ENCODE measurements around the gene NAGLU. TPM values are rescaled to one million over a fixed set of nuclear protein-coding genes. Genes with fewer than 3 reads are reported as not detected.

NAGLU gene
- total and polyA plus RNA-seq, 2 of the 13 experiments (the other 11 are each of a cell fraction or from before 2014, with no cell fraction given), result 28.2 to 40.1 TPM

DNA sequence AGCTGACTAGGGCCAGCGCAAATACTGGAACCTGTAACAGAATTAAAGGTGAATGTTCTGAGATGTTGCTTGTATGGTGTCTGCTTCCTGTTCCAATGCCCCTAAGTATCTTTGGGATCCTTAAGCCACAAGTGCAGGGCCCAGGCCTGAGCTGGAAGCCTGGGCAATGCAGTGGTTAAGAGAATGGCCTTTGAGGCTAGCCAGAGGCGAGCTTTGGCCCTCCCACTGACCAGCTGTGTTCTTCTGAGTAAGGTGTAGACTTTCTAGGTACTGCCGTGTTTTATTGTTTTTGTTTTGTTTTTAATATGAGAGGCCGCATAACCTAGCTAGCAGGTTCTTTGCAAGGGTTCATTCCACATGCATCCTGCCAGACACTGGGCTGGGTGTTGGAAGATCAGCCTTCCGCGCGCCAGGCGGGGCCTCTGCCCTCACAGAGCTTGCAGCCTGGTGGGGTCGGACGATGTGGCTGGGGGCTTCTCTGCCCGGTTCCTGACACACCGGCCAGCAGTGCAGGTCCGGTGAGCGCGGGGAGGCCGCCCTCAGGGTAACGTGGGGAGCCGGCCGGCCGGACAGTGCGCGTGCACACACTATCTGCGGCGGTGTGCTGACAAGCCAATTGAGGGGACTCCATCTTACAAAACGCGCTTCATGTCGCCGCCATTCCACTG lies 30.3 kb downstream of the NAGLU start (continued):
- TF ChIP-seq, protein P1, sequence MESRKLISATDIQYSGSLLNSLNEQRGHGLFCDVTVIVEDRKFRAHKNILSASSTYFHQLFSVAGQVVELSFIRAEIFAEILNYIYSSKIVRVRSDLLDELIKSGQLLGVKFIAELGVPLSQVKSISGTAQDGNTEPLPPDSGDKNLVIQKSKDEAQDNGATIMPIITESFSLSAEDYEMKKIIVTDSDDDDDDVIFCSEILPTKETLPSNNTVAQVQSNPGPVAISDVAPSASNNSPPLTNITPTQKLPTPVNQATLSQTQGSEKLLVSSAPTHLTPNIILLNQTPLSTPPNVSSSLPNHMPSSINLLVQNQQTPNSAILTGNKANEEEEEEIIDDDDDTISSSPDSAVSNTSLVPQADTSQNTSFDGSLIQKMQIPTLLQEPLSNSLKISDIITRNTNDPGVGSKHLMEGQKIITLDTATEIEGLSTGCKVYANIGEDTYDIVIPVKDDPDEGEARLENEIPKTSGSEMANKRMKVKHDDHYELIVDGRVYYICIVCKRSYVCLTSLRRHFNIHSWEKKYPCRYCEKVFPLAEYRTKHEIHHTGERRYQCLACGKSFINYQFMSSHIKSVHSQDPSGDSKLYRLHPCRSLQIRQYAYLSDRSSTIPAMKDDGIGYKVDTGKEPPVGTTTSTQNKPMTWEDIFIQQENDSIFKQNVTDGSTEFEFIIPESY (CRISPR knock-in tag; IDR thresholded peaks at IDR 0.05), result peak; percentile 90
- TF ChIP-seq, protein P2, sequence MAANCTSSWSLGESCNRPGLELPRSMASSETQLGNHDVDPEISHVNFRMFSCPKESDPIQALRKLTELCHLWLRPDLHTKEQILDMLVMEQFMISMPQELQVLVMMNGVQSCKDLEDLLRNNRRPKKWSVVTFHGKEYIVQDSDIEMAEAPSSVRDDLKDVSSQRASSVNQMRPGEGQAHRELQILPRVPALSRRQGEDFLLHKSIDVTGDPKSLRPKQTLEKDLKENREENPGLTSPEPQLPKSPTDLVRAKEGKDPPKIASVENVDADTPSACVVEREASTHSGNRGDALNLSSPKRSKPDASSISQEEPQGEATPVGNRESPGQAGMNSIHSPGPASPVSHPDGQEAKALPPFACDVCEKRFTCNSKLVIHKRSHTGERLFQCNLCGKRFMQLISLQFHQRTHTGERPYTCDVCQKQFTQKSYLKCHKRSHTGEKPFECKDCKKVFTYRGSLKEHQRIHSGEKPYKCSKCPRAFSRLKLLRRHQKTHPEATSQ (CRISPR knock-in tag; IDR thresholded peaks at IDR 0.05; ENCODE audit: borderline replicate concordance), result no peak
- TF ChIP-seq, protein P3, sequence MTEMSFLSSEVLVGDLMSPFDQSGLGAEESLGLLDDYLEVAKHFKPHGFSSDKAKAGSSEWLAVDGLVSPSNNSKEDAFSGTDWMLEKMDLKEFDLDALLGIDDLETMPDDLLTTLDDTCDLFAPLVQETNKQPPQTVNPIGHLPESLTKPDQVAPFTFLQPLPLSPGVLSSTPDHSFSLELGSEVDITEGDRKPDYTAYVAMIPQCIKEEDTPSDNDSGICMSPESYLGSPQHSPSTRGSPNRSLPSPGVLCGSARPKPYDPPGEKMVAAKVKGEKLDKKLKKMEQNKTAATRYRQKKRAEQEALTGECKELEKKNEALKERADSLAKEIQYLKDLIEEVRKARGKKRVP (CRISPR knock-in tag; IDR thresholded peaks at IDR 0.05), result no peak
- TF ChIP-seq POLR2AphosphoS2 (IDR thresholded peaks at IDR 0.05; ENCODE audit: low read depth, low read length), result no peak
- TF ChIP-seq NFE2L2 (IDR thresholded peaks at IDR 0.05; ENCODE audit: low read length), result no peak
- TF ChIP-seq, protein P4, sequence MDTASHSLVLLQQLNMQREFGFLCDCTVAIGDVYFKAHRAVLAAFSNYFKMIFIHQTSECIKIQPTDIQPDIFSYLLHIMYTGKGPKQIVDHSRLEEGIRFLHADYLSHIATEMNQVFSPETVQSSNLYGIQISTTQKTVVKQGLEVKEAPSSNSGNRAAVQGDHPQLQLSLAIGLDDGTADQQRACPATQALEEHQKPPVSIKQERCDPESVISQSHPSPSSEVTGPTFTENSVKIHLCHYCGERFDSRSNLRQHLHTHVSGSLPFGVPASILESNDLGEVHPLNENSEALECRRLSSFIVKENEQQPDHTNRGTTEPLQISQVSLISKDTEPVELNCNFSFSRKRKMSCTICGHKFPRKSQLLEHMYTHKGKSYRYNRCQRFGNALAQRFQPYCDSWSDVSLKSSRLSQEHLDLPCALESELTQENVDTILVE (CRISPR knock-in tag; IDR thresholded peaks at IDR 0.05), result no peak
- TF ChIP-seq, protein P5, sequence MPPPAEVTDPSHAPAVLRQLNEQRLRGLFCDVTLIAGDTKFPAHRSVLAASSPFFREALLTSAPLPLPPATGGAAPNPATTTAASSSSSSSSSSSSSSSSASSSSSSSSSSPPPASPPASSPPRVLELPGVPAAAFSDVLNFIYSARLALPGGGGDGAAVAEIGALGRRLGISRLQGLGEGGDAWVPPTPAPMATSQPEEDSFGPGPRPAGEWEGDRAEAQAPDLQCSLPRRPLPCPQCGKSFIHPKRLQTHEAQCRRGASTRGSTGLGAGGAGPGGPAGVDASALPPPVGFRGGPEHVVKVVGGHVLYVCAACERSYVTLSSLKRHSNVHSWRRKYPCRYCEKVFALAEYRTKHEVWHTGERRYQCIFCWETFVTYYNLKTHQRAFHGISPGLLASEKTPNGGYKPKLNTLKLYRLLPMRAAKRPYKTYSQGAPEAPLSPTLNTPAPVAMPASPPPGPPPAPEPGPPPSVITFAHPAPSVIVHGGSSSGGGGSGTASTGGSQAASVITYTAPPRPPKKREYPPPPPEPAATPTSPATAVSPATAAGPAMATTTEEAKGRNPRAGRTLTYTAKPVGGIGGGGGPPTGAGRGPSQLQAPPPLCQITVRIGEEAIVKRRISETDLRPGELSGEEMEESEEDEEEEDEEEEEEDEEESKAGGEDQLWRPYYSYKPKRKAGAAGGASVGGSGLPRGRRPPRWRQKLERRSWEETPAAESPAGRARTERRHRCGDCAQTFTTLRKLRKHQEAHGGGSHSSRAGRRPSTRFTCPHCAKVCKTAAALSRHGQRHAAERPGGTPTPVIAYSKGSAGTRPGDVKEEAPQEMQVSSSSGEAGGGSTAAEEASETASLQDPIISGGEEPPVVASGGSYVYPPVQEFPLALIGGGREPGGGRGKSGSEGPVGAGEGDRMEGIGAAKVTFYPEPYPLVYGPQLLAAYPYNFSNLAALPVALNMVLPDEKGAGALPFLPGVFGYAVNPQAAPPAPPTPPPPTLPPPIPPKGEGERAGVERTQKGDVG (CRISPR knock-in tag; IDR thresholded peaks at IDR 0.05; ENCODE audit: borderline replicate concordance), result peak; percentile 94
- no peak for TF ChIP-seq NR2F1 (CRISPR knock-in tag; IDR thresholded peaks at IDR 0.05)
- no peak for TF ChIP-seq ZNF749 (CRISPR knock-in tag; IDR thresholded peaks at IDR 0.05; ENCODE audit: borderline replicate concordance)
- TF ChIP-seq, protein P6, sequence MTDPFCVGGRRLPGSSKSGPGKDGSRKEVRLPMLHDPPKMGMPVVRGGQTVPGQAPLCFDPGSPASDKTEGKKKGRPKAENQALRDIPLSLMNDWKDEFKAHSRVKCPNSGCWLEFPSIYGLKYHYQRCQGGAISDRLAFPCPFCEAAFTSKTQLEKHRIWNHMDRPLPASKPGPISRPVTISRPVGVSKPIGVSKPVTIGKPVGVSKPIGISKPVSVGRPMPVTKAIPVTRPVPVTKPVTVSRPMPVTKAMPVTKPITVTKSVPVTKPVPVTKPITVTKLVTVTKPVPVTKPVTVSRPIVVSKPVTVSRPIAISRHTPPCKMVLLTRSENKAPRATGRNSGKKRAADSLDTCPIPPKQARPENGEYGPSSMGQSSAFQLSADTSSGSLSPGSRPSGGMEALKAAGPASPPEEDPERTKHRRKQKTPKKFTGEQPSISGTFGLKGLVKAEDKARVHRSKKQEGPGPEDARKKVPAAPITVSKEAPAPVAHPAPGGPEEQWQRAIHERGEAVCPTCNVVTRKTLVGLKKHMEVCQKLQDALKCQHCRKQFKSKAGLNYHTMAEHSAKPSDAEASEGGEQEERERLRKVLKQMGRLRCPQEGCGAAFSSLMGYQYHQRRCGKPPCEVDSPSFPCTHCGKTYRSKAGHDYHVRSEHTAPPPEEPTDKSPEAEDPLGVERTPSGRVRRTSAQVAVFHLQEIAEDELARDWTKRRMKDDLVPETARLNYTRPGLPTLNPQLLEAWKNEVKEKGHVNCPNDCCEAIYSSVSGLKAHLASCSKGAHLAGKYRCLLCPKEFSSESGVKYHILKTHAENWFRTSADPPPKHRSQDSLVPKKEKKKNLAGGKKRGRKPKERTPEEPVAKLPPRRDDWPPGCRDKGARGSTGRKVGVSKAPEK (CRISPR knock-in tag; IDR thresholded peaks at IDR 0.05; ENCODE audit: borderline replicate concordance), result no peak
- TF ChIP-seq CREB1 (IDR thresholded peaks at IDR 0.05), result no peak
- no peak for TF ChIP-seq CREB1 (CRISPR knock-in tag; IDR thresholded peaks at IDR 0.05)
- TF ChIP-seq SP1 (IDR thresholded peaks at IDR 0.05), result no peak
- TF ChIP-seq SP1 (CRISPR knock-in tag; IDR thresholded peaks at IDR 0.05), result no peak
- no peak for TF ChIP-seq ATF7 (IDR thresholded peaks at IDR 0.05)
- no peak for TF ChIP-seq ATF7 (CRISPR knock-in tag; IDR thresholded peaks at IDR 0.05)

Data from HepG2 (cell line).